ENCODE measurements around the gene RABGGTA. TPM values are rescaled to one million over a fixed set of nuclear protein-coding genes. Genes with fewer than 3 reads are reported as not detected.
A peak's percentile ranks its signal among the peaks of the same experiment; 100 is the strongest.

Gene RABGGTA
- total RNA-seq, 1 experiment from 2014 or later, result 25.6 TPM

DNA sequence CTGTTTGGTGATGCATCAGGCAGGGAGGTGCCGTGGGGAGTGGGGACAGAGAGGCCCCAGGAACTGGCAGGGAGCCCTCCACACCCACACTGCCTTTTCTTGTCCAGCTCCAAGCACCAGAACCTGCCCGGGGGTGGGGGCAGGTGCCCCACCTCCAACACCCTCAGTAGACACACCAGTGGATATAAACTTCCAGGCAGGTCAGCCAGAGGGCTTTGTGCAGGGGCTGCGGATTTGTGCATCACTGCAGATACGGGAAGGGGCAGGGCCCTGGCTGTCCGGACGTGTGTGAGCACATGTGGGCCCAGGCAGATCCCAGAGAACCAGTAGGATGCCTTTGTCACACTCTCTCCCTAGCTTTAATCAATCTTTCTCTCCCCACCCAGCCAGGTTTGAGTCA, 7.1 kb downstream of the RABGGTA start:
- no peak overlapping the region for H2BK20ac ChIP-seq (ENCODE audit: low read depth, low read length, poor library complexity, severe bottlenecking)
- H3K79me2 ChIP-seq (ENCODE audit: insufficient read depth, low read length), result no peaks in the 10 kb centered on the region
- H3K23me2 ChIP-seq (ENCODE audit: insufficient read length, low read depth, low read length, poor library complexity, severe bottlenecking), result no peaks in the 10 kb centered on the region
- Mint-ChIP-seq H3K27me3 (ENCODE audit: low read depth) (no peaks in the 10 kb centered on the region; the same call in 1 of the 2 replicates), H3K27ac (peak overlapping the region in 1 of 3 experiments; percentile 75; a peak in 2 of 7 replicates), H3K4me1 (no peaks in the 10 kb centered on the region; a peak in 1 of 4 replicates), H3K36me3 (ENCODE audit: insufficient read depth in 1 of 3, low read depth in 3 of 3) (peaks cover 3 to 19% (median 14%) of the 10 kb centered on the region in 3 experiments; a peak in 5 of 7 replicates), H3K4me3 (0 out of 5 replicates have a peak overlapping the region, but pooled peaks of 1 of the 2 experiments have one; percentile 14), H3K9me3 (no peaks in the 10 kb centered on the region)
- H3K79me1 ChIP-seq (ENCODE audit: insufficient read depth, low read depth, low read length, poor library complexity, severe bottlenecking), result no peaks in the 10 kb centered on the region
- H4K20me1 ChIP-seq (ENCODE audit: control insufficient read depth, insufficient read depth, insufficient read length), result no peaks in the 10 kb centered on the region
- H3T11ph ChIP-seq (ENCODE audit: low read length), result no peak overlapping the region
- no peaks in the 10 kb centered on the region for H3K9me3 ChIP-seq (ENCODE audit: control insufficient read depth, low read depth, low read length)
- TF ChIP-seq, protein P1, sequence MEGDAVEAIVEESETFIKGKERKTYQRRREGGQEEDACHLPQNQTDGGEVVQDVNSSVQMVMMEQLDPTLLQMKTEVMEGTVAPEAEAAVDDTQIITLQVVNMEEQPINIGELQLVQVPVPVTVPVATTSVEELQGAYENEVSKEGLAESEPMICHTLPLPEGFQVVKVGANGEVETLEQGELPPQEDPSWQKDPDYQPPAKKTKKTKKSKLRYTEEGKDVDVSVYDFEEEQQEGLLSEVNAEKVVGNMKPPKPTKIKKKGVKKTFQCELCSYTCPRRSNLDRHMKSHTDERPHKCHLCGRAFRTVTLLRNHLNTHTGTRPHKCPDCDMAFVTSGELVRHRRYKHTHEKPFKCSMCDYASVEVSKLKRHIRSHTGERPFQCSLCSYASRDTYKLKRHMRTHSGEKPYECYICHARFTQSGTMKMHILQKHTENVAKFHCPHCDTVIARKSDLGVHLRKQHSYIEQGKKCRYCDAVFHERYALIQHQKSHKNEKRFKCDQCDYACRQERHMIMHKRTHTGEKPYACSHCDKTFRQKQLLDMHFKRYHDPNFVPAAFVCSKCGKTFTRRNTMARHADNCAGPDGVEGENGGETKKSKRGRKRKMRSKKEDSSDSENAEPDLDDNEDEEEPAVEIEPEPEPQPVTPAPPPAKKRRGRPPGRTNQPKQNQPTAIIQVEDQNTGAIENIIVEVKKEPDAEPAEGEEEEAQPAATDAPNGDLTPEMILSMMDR (conservative IDR thresholded peaks at IDR 0.05), result no peak
- no peak overlapping the region for H3K56ac ChIP-seq (ENCODE audit: insufficient read length, low read depth, low read length)
- H4K91ac ChIP-seq (ENCODE audit: insufficient read length, low read depth, low read length), result no peak overlapping the region
- H2BK15ac ChIP-seq (ENCODE audit: low read depth, low read length), result no peak overlapping the region
- no peak overlapping the region for H2AFZ ChIP-seq (ENCODE audit: low read length)
- H3K4ac ChIP-seq (ENCODE audit: low read depth, low read length), result no peak overlapping the region
- no peak overlapping the region for H3K23ac ChIP-seq (ENCODE audit: insufficient read length, low read depth, low read length)
- H3K27me3 ChIP-seq (ENCODE audit: insufficient read depth, low read length), result no peaks in the 10 kb centered on the region
- no peak overlapping the region for H3K18ac ChIP-seq (ENCODE audit: insufficient read length, low read depth, low read length)
- no peak overlapping the region for H4K8ac ChIP-seq (replicated peaks; ENCODE audit: insufficient read length, low read depth, low read length)
- no peak overlapping the region for H3K27ac ChIP-seq (ENCODE audit: insufficient read length, low read depth, low read length)
- H3K9ac ChIP-seq (ENCODE audit: extremely low read depth, insufficient read length, low read length), result no peak overlapping the region
- no peak overlapping the region for H2BK120ac ChIP-seq (ENCODE audit: low read depth, low read length, poor library complexity, severe bottlenecking)
- no peak overlapping the region for H2AK5ac ChIP-seq (ENCODE audit: insufficient read length, low read length)
- H3K4me2 ChIP-seq (ENCODE audit: insufficient read depth, insufficient read length, low read length), result no peak overlapping the region
- H2BK5ac ChIP-seq (ENCODE audit: insufficient read length, low read length), result no peak overlapping the region
- H2BK12ac ChIP-seq (ENCODE audit: insufficient read length, low read depth, low read length), result no peak overlapping the region
- H3K14ac ChIP-seq (ENCODE audit: insufficient read depth, low read length), result no peak overlapping the region
- WGBS (ENCODE audit: extremely low coverage, insufficient read length, low lambda C conversion rate), result no CpG with 5 or more reads among the region's 6 CpGs
- no peak for DNase-seq
- no peaks in the 10 kb centered on the region for H3K4me1 ChIP-seq (ENCODE audit: insufficient read depth, low read length)
- no peak overlapping the region for H4K5ac ChIP-seq (ENCODE audit: insufficient read length, low read depth, low read length)

Data from H9 (cell line).